ENCODE results near the gene MYL11.

DNA sequence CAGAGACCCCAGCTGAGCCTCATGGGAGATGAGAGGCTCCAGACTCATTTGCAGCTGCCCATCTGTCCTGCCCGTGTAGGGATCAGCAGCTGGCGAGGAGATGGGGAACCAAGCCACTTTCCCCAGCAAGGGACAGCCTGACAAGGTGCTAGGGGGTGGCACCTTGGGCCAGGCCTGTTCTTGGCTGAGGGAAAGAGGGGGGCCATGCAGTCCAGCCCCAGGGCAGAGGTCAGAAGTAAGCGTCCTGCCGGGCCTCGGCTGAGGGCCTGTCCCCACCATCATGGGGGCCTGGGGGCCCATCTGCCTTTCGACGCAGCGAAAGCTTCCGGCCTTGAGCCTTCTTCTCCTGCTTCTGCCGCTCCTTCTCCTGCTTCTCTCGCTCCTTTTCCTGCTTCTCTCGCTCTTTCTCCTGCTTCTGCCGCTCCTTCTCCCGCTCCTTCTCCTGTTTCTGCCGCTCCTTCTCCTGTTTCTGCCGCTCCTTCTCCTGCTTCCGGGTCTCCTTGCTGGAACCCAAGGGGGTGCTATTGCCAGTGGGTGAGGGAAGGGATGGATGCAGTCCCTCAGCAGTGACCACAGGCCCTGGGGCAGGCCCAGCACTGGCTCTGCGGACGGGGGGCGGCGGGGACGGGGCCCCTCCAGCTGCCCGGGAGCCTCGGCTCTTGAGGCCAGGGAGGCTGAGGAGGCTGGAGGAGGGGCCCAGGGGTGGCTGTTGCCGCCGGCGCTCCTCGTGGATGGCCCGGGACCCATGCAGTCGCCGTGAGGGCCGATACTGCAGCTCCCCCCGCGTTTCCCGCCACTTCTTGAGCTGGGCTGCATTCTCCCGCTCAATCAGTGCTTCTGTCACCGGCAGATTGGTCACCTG, 16.7 kb upstream of the MYL11 start:
- TF ChIP-seq POLR2A (IDR thresholded peaks at IDR 0.05; ENCODE audit: low read length) (no peak), GATA1 (IDR thresholded peaks at IDR 0.05; ENCODE audit: low read depth, low read length) (no peak)
